AG04450 (cell line): ENCODE measurements around the gene CCNK. TPM values are rescaled to one million over a fixed set of nuclear protein-coding genes. Genes with fewer than 3 reads are reported as not detected.

Source experiments
- CTCF ChIA-PET: fragments of 300-600, 350-600 bp; formaldehyde crosslinking; extraction: SDS; loops from one replicate; lab custom pipeline; 2022; ENCODE audit warnings: antibody characterized with exemption, inconsistent platforms; lab: Charles Lee
- POLR2A ChIA-PET: fragments of 350-600 bp; formaldehyde crosslinking; extraction: SDS; loops from one replicate; lab custom pipeline; 2021; ENCODE audit warnings: antibody characterized with exemption, inconsistent platforms; lab: Yijun Ruan, JAX
- DNase-seq: peaks from one replicate; pipeline ENCODE4 v3.0.0-alpha.2; 2011; ENCODE audit warnings: low read depth, low spot score
- H3K27ac ChIP-seq: one replicate; pipeline ENCODE4 v1.5.1; 2012; ENCODE audit warnings: low read depth, low read length, control low read depth
- H3K27me3 ChIP-seq: one replicate; pipeline ENCODE4 v1.6.0; 2012; ENCODE audit warnings: low read length; ENCODE audit not compliant: control insufficient read depth, insufficient read depth
- H3K4me3 ChIP-seq: 2 replicates; pipeline ENCODE4 v1.5.1; 2011; ENCODE audit warnings: mild to moderate bottlenecking, low read depth, low read length, control low read depth
- H3K9me3 ChIP-seq: 2 replicates; pipeline ENCODE4 v1.5.1; 2012; ENCODE audit warnings: low read length; ENCODE audit not compliant: control insufficient read depth, insufficient read depth
- CTCF ChIP-seq: IDR thresholded peaks from 2 replicates; pipeline ENCODE4 v1.5.1; 2011; ENCODE audit warnings: low read depth, low read length, control low read depth, inconsistent platforms
- polyA plus RNA-seq: library from polyadenylated mRNA; depleted of rRNA; stranded (reverse); fragments of >200 nt; gene quantifications from 2 replicates; pipeline ENCODE4 v1.2.3, GENCODE V29; 2011; rRNA removed
- small RNA-seq: library from RNA; depleted of rRNA; stranded (forward); fragments of <200 nt; gene quantifications from one replicate; pipeline ENCODE3, GENCODE V24; 2012; ENCODE audit warnings: low read depth; ENCODE audit not compliant: insufficient read length

CCNK gene
- polyA plus RNA-seq, 1 experiment: 18.9 TPM

GRCh38 chr14:99560922-99561683 lies 79.9 kb downstream of the CCNK start:
- no peak overlapping the region for H3K27ac ChIP-seq
- TF ChIP-seq CTCF: no peak
- H3K9me3 ChIP-seq: no peaks in the 10 kb centered on the region; the same call in none of the 2 replicates
- no peaks in the 10 kb centered on the region for H3K27me3 ChIP-seq
- ChIA-PET POLR2A (no interaction called here), CTCF (no interaction called here)
- DNase-seq: no peak
- no peak overlapping the region for H3K4me3 ChIP-seq

GRCh38 chr14:99561864-99562263 lies 80.7 kb downstream of the CCNK start:
- CTCF ChIA-PET: interaction anchor here (1.1 to 1.3 kb wide), 2 partner anchors 11 to 61 kb away, joined by 3 to 4 read pairs; no protein-coding TSS in a partner anchor

More at GRCh38 chr14:99561864-99562263, 80.7 kb downstream of the CCNK start:
- H3K27ac ChIP-seq: no peak overlapping the region
- no peaks in the 10 kb centered on the region; the same call in none of the 2 replicates for H3K9me3 ChIP-seq
- POLR2A ChIA-PET: no interaction called here
- H3K27me3 ChIP-seq: no peaks in the 10 kb centered on the region
- DNase-seq: no peak
- no peak overlapping the region for H3K4me3 ChIP-seq
- no peak for TF ChIP-seq CTCF

Small RNA genes lying within 50 kb of the gene (small RNA-seq; reads per million reads assigned to genes)
- gene RNU6-91P: not detected

Other genes with a start within 250 kb of the CCNK start
- gene BCL11B, start 209.2 kb upstream of the CCNK start, polyA plus RNA-seq: not detected in 2 replicates
- 23.7 and 25.0 TPM in 2 replicates for gene SETD3, start 550 bp upstream of the CCNK start, polyA plus RNA-seq
- 7.2 and 8.5 TPM in 2 replicates for gene CCDC85C, start 122.8 kb downstream of the CCNK start, polyA plus RNA-seq
- gene HHIPL1, start 163.7 kb downstream of the CCNK start, polyA plus RNA-seq: 1.1 and 1.2 TPM in 2 replicates
- gene CYP46A1, start 202.9 kb downstream of the CCNK start, polyA plus RNA-seq: 0.07 and 0.14 TPM in 2 replicates